ENCODE data around the gene COL28A1. TPM values are rescaled to one million over a fixed set of nuclear protein-coding genes. Genes with fewer than 3 reads are reported as not detected.

Gene COL28A1
- total RNA-seq, 1 donor from 2014 or later = not detected

DNA sequence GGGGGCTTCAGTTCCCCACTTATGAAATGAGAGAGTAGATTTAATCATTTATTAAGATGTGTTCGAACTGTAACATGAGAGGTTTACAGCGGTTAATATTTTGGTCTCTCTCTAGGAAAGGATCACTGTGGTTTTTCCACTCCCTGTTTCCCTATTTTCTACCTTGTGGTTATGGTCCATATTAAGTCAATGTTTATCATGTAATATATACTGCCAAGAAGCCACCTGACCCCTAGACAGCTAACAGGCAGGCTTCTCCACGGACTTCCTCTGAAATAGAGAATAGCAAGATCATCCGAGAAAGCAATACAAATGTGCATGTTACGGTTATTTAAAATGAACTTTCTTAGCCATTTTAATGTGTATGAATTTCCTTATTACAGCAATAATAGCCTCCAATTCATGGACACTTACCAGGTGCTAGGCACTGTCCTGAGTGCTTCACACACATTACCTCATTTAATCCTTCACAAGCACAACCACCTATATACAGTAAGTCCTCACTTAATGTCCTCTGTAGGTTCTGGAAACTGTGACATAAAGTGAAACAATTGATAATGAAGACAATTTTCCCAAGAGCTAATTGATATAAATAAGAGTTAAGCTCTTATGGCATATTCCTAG, 835 bp upstream of the COL28A1 start:
- no peak for DNase-seq (ENCODE audit: low spot score)
- no peaks in the 10 kb centered on the region for H3K36me3 Mint-ChIP-seq (ENCODE audit: low read depth, unreplicated experiment)
- no peak overlapping the region for H3K4me3 Mint-ChIP-seq (ENCODE audit: unreplicated experiment)
- no peaks in the 10 kb centered on the region for H3K27me3 Mint-ChIP-seq (ENCODE audit: unreplicated experiment)
- no peaks in the 10 kb centered on the region for H3K4me1 Mint-ChIP-seq (ENCODE audit: unreplicated experiment)
- no peak overlapping the region for H3K27ac Mint-ChIP-seq (ENCODE audit: unreplicated experiment)
- no peaks in the 10 kb centered on the region for H3K9me3 Mint-ChIP-seq (ENCODE audit: unreplicated experiment)
- TF ChIP-seq, protein P1, sequence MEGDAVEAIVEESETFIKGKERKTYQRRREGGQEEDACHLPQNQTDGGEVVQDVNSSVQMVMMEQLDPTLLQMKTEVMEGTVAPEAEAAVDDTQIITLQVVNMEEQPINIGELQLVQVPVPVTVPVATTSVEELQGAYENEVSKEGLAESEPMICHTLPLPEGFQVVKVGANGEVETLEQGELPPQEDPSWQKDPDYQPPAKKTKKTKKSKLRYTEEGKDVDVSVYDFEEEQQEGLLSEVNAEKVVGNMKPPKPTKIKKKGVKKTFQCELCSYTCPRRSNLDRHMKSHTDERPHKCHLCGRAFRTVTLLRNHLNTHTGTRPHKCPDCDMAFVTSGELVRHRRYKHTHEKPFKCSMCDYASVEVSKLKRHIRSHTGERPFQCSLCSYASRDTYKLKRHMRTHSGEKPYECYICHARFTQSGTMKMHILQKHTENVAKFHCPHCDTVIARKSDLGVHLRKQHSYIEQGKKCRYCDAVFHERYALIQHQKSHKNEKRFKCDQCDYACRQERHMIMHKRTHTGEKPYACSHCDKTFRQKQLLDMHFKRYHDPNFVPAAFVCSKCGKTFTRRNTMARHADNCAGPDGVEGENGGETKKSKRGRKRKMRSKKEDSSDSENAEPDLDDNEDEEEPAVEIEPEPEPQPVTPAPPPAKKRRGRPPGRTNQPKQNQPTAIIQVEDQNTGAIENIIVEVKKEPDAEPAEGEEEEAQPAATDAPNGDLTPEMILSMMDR (IDR thresholded peaks at IDR 0.05; ENCODE audit: unreplicated experiment) = no peak

DNA sequence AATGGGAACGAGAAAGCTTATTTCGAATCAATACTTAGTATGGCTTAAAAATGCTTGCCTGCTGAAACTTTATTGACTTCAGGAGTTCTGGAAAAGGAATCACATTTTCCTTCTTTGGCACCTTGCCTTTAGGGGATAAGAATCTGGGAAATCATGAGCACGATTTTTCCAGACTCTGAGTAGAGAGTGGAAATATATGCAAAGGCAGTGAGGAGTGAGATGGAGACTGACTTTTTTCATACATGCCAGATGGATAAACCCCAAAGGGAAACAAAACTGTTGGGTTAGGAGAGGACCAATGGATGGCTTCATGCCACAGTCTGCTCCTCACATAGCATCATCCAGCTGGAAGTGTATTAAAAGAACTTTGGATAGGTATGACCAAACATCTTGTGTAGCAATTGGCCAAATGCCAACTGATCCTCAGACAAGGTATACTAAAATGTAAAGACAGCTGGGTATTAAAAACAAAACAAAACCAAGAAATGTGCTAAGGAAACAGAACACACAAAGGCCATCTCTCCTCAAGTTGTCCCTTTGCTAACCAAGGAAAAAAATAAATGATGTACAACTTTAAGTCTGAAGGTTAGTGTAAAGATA, 1.7 kb downstream of the COL28A1 start:
- H3K36me3 Mint-ChIP-seq (ENCODE audit: low read depth, unreplicated experiment) = no peaks in the 10 kb centered on the region

DNA sequence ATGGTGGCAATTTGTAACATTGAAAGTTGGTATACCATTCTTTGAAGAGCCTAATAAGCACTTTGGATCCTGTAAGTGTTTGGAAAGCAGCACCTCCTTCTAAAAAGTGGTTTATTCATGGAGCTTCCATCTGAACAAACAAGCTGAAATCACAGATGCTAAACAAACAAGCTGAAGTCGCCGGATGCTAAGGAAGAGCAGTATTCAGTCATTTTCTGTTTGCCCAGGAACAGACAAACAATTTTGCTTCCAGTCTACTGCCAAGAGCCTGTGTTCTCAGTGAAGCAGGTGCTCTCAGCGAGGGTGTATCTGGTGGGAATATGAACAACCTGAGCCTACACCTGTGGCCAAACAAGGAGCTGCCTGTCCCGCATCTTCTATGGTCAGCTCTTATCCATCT, 6.3 kb downstream of the COL28A1 start:
- DNase-seq (ENCODE audit: low spot score) = no peak
- Mint-ChIP-seq H3K9me3 (ENCODE audit: unreplicated experiment) (no peaks in the 10 kb centered on the region), H3K36me3 (ENCODE audit: low read depth, unreplicated experiment) (no peaks in the 10 kb centered on the region), H3K27ac (ENCODE audit: unreplicated experiment) (no peak overlapping the region), H3K4me3 (ENCODE audit: unreplicated experiment) (no peak overlapping the region), H3K27me3 (ENCODE audit: unreplicated experiment) (no peaks in the 10 kb centered on the region), H3K4me1 (ENCODE audit: unreplicated experiment) (no peaks in the 10 kb centered on the region)
- TF ChIP-seq, protein P1 (IDR thresholded peaks at IDR 0.05; ENCODE audit: unreplicated experiment) = no peak

More for the DNA sequence above, 1.7 kb downstream of the COL28A1 start:
- H3K27me3 Mint-ChIP-seq (ENCODE audit: unreplicated experiment) = no peaks in the 10 kb centered on the region
- DNase-seq (ENCODE audit: low spot score) = no peak
- TF ChIP-seq, protein P1 (IDR thresholded peaks at IDR 0.05; ENCODE audit: unreplicated experiment) = no peak
- H3K4me1 Mint-ChIP-seq (ENCODE audit: unreplicated experiment) = no peaks in the 10 kb centered on the region
- H3K4me3 Mint-ChIP-seq (ENCODE audit: unreplicated experiment) = no peak overlapping the region
- no peaks in the 10 kb centered on the region for H3K9me3 Mint-ChIP-seq (ENCODE audit: unreplicated experiment)
- H3K27ac Mint-ChIP-seq (ENCODE audit: unreplicated experiment) = no peak overlapping the region

DNA sequence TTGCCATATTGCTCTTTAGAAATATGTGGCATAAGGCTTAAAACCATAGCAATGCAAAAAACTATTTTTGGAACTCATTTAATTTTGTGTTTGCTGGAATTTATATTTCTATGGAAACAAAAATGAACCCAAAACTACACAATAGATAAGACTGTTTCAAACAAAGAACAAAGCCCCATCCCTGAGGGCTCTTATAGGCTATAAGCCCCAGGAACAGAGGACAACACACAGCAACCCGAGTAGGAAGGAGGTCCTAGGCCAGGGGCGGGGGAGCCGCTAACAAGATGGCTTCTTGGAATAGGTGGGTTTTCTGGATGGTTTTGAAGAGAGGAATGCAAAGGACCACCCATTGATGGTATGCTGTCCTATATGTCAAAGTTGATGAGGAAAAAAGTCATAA, 8.6 kb downstream of the COL28A1 start:
- H3K27ac Mint-ChIP-seq (ENCODE audit: unreplicated experiment) = no peak overlapping the region
- no peak for DNase-seq (ENCODE audit: low spot score)
- H3K4me1 Mint-ChIP-seq (ENCODE audit: unreplicated experiment) = no peaks in the 10 kb centered on the region
- no peaks in the 10 kb centered on the region for H3K9me3 Mint-ChIP-seq (ENCODE audit: unreplicated experiment)
- H3K27me3 Mint-ChIP-seq (ENCODE audit: unreplicated experiment) = no peaks in the 10 kb centered on the region
- H3K36me3 Mint-ChIP-seq (ENCODE audit: low read depth, unreplicated experiment) = no peaks in the 10 kb centered on the region
- TF ChIP-seq, protein P1 (IDR thresholded peaks at IDR 0.05; ENCODE audit: unreplicated experiment) = no peak
- H3K4me3 Mint-ChIP-seq (ENCODE audit: unreplicated experiment) = no peak overlapping the region

DNA sequence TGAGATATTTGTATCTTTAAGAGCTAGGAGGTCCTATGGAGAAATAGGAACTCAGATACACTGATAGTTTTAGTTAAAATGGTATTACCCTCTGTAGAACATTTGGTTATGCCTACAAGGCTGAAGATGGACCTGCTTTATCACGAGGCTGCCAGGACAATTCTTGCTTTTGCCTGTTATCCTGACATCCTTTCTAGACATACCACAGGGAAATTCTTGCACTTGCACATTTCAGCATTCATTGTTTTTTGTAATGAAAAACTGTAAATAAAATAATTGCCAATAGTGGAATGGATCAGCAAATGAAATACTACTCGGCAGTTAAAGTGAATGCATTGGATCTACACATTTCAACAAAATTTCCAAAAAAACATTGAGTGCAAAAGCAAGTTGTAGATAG, 9.7 kb downstream of the COL28A1 start:
- no peak overlapping the region for H3K4me3 Mint-ChIP-seq (ENCODE audit: unreplicated experiment)
- H3K36me3 Mint-ChIP-seq (ENCODE audit: low read depth, unreplicated experiment) = no peaks in the 10 kb centered on the region
- no peak overlapping the region for H3K27ac Mint-ChIP-seq (ENCODE audit: unreplicated experiment)
- no peaks in the 10 kb centered on the region for H3K4me1 Mint-ChIP-seq (ENCODE audit: unreplicated experiment)
- TF ChIP-seq, protein P1 (IDR thresholded peaks at IDR 0.05; ENCODE audit: unreplicated experiment) = no peak
- H3K9me3 Mint-ChIP-seq (ENCODE audit: unreplicated experiment) = no peaks in the 10 kb centered on the region
- no peaks in the 10 kb centered on the region for H3K27me3 Mint-ChIP-seq (ENCODE audit: unreplicated experiment)
- no peak for DNase-seq (ENCODE audit: low spot score)
